ENCODE results near the gene CAPN14.
A peak's percentile ranks its signal among the peaks of the same experiment; 100 is the strongest.

CAPN14 gene

DNA sequence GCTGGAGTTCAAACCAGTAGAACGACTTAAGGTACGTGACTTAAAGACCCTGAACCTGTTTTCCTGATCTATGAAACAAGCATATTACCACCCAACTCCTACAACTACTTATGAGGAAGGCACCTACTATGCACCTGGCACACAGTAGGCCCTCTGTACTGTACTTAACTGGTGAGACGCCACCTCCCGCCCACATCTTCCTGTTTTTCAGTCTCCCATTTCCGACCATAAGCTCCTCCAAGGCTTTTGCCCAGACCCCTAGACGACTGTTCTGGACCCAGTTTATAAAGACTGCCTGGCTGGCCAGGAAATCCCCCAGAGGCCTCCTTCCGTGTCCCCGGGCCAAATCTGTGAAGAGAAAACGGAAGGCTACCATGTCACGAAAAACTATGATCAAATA, 80.6 kb downstream of the CAPN14 start:
- Histone ChIP-seq H3K9ac (ENCODE audit: insufficient read length) (peak overlapping the region; percentile 75), H3K4me3 (peak overlapping the region; percentile 91), H3K27ac (no peak overlapping the region)

GRCh38 chr2:31136000-31136399, 81.3 kb downstream of the CAPN14 start:
- no peaks in the 10 kb centered on the region for H3K9me3 ChIP-seq (ENCODE audit: low read depth, low read length)
- H3K9ac ChIP-seq (ENCODE audit: insufficient read length), result no peak overlapping the region
- DNase-seq (ENCODE audit: low read depth, low spot score), result no peak
- H3K4me3 ChIP-seq, result peak overlapping the region; percentile 91
- no peak overlapping the region for H3K27ac ChIP-seq
- H3K36me3 ChIP-seq (ENCODE audit: insufficient read depth, low read length), result no peaks in the 10 kb centered on the region
- no peak for TF ChIP-seq POLR2AphosphoS5 (IDR thresholded peaks at IDR 0.05; ENCODE audit: borderline replicate concordance, low read depth, low read length)
- no peak for TF ChIP-seq EZH2 (IDR thresholded peaks at IDR 0.05)
- no peak for TF ChIP-seq FOXP2 (optimal IDR thresholded peaks at IDR 0.05; ENCODE audit: control extremely low read depth, extremely low read length, insufficient read depth)

More for the DNA sequence above, 80.6 kb downstream of the CAPN14 start:
- H3K9me3 ChIP-seq (ENCODE audit: low read depth, low read length), result no peaks in the 10 kb centered on the region
- H3K36me3 ChIP-seq (ENCODE audit: insufficient read depth, low read length), result no peaks in the 10 kb centered on the region
- peak; percentile 26 for DNase-seq (ENCODE audit: low read depth, low spot score)
- no peak for TF ChIP-seq FOXP2 (optimal IDR thresholded peaks at IDR 0.05; ENCODE audit: control extremely low read depth, extremely low read length, insufficient read depth)
- TF ChIP-seq POLR2AphosphoS5 (IDR thresholded peaks at IDR 0.05; ENCODE audit: borderline replicate concordance, low read depth, low read length), result no peak; the same call in 1 of the 2 replicates
- no peak for TF ChIP-seq EZH2 (IDR thresholded peaks at IDR 0.05)

GRCh38 chr2:31134480-31134879, 82.8 kb downstream of the CAPN14 start:
- no peak overlapping the region for H3K4me3 ChIP-seq
- no peak for DNase-seq (ENCODE audit: low read depth, low spot score)
- H3K9me3 ChIP-seq (ENCODE audit: low read depth, low read length), result no peaks in the 10 kb centered on the region
- no peak for TF ChIP-seq POLR2AphosphoS5 (IDR thresholded peaks at IDR 0.05; ENCODE audit: borderline replicate concordance, low read depth, low read length)
- no peak for TF ChIP-seq EZH2 (IDR thresholded peaks at IDR 0.05)
- no peak for TF ChIP-seq FOXP2 (optimal IDR thresholded peaks at IDR 0.05; ENCODE audit: control extremely low read depth, extremely low read length, insufficient read depth)
- H3K27ac ChIP-seq, result no peak overlapping the region
- H3K36me3 ChIP-seq (ENCODE audit: insufficient read depth, low read length), result no peaks in the 10 kb centered on the region
- no peak overlapping the region for H3K9ac ChIP-seq (ENCODE audit: insufficient read length)

DNA sequence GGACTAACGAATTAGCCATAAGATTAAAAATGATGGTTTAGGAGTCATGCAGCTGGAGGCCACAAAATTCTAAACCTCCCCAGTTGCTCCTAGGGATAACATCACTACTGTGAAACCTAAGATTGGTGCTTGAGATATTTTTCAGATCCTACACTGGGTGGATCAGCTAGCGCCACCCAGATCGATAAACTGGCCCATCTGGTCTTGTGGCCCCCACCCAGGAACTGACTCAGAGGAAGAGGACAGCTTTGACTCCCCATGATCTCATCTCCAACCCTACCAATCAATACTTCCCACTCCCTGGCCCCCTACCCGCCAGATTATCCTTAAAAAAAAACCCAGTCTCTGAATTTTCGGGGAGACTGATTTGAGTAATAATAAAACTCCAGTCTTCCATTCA, 84.5 kb downstream of the CAPN14 start:
- Histone ChIP-seq H3K9ac (ENCODE audit: insufficient read length) (no peak overlapping the region), H3K36me3 (ENCODE audit: insufficient read depth, low read length) (no peaks in the 10 kb centered on the region), H3K27ac (no peak overlapping the region), H3K4me3 (no peak overlapping the region), H3K9me3 (ENCODE audit: low read depth, low read length) (no peaks in the 10 kb centered on the region)
- TF ChIP-seq POLR2AphosphoS5 (IDR thresholded peaks at IDR 0.05; ENCODE audit: borderline replicate concordance, low read depth, low read length) (no peak), EZH2 (IDR thresholded peaks at IDR 0.05) (no peak), FOXP2 (optimal IDR thresholded peaks at IDR 0.05; ENCODE audit: control extremely low read depth, extremely low read length, insufficient read depth) (no peak)
- no peak for DNase-seq (ENCODE audit: low read depth, low spot score)

GRCh38 chr2:31131871-31132270, 85.4 kb downstream of the CAPN14 start:
- no peak overlapping the region for H3K27ac ChIP-seq
- no peak for DNase-seq (ENCODE audit: low read depth, low spot score)
- H3K36me3 ChIP-seq (ENCODE audit: insufficient read depth, low read length), result no peaks in the 10 kb centered on the region
- no peaks in the 10 kb centered on the region for H3K9me3 ChIP-seq (ENCODE audit: low read depth, low read length)
- no peak overlapping the region for H3K4me3 ChIP-seq
- TF ChIP-seq FOXP2 (optimal IDR thresholded peaks at IDR 0.05; ENCODE audit: control extremely low read depth, extremely low read length, insufficient read depth) (no peak), POLR2AphosphoS5 (IDR thresholded peaks at IDR 0.05; ENCODE audit: borderline replicate concordance, low read depth, low read length) (no peak), EZH2 (IDR thresholded peaks at IDR 0.05) (no peak)
- H3K9ac ChIP-seq (ENCODE audit: insufficient read length), result no peak overlapping the region

- Histone ChIP-seq H3K36me3 (ENCODE audit: insufficient read depth, low read length) (no peaks in the 10 kb centered on the region), H3K27ac (no peak overlapping the region), H3K9ac (ENCODE audit: insufficient read length) (no peak overlapping the region), H3K9me3 (ENCODE audit: low read depth, low read length) (no peaks in the 10 kb centered on the region), H3K4me3 (no peak overlapping the region)
- TF ChIP-seq EZH2 (IDR thresholded peaks at IDR 0.05), result no peak
- TF ChIP-seq FOXP2 (optimal IDR thresholded peaks at IDR 0.05; ENCODE audit: control extremely low read depth, extremely low read length, insufficient read depth), result no peak
- TF ChIP-seq POLR2AphosphoS5 (IDR thresholded peaks at IDR 0.05; ENCODE audit: borderline replicate concordance, low read depth, low read length), result no peak
- DNase-seq (ENCODE audit: low read depth, low spot score), result no peak
These were observed 87.7 kb downstream of the CAPN14 start for GRCh38 chr2:31129375-31130171.

GRCh38 chr2:31127931-31128330, 89.4 kb downstream of the CAPN14 start:
- H3K27ac ChIP-seq, result no peak overlapping the region
- no peak for TF ChIP-seq FOXP2 (optimal IDR thresholded peaks at IDR 0.05; ENCODE audit: control extremely low read depth, extremely low read length, insufficient read depth)
- TF ChIP-seq EZH2 (IDR thresholded peaks at IDR 0.05), result no peak
- TF ChIP-seq POLR2AphosphoS5 (IDR thresholded peaks at IDR 0.05; ENCODE audit: borderline replicate concordance, low read depth, low read length), result no peak
- no peaks in the 10 kb centered on the region for H3K9me3 ChIP-seq (ENCODE audit: low read depth, low read length)
- DNase-seq (ENCODE audit: low read depth, low spot score), result no peak
- no peaks in the 10 kb centered on the region for H3K36me3 ChIP-seq (ENCODE audit: insufficient read depth, low read length)
- H3K4me3 ChIP-seq, result no peak overlapping the region
- no peak overlapping the region for H3K9ac ChIP-seq (ENCODE audit: insufficient read length)

DNA sequence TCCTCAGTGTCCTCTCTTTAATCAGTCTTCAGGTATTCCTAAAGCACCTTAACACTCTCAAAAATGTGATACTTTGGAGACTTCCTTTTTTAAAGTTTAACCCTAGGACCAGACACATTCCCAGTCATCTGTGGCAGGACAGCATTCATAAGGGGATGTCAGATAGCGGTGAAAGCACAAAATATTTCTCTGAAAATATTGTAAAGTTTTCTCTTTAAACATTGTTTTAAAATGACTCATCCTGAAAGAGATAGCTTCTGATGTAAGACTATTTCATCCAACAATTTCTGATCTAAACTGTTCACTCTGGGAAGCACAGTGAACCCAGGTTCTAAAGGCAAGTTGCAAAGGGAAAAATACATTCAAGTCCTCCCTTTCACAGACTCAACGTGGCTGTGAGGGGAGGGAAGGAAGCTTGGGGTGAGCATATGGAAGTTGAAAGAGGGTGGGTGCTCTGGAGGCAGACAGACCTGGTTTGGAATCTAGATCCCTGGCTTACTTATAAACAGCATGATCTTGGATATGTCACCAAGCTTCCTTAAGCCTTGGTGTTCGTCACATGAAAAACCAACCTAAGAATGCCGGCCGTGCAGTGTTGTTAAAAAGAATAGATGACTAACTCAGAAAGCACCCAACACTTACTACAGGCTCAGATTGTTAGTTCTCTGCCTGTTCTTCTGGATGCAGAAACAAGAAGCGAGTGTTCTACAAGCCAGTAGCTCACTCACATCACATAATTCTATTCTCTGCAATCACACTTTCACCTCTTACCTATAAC, 91.2 kb downstream of the CAPN14 start:
- Histone ChIP-seq H3K27ac (no peak overlapping the region), H3K36me3 (ENCODE audit: insufficient read depth, low read length) (no peaks in the 10 kb centered on the region)
- no peak for DNase-seq (ENCODE audit: low read depth, low spot score)

More for the DNA sequence above, 91.2 kb downstream of the CAPN14 start:
- Histone ChIP-seq H3K9me3 (ENCODE audit: low read depth, low read length) (no peaks in the 10 kb centered on the region), H3K4me3 (no peak overlapping the region), H3K9ac (ENCODE audit: insufficient read length) (no peak overlapping the region)
- no peak for TF ChIP-seq EZH2 (IDR thresholded peaks at IDR 0.05)
- TF ChIP-seq FOXP2 (optimal IDR thresholded peaks at IDR 0.05; ENCODE audit: control extremely low read depth, extremely low read length, insufficient read depth), result no peak
- no peak for TF ChIP-seq POLR2AphosphoS5 (IDR thresholded peaks at IDR 0.05; ENCODE audit: borderline replicate concordance, low read depth, low read length)

All from SK-N-MC (cell line).